ENCODE data around the gene ANKRD12.

- TF ChIP-seq CTCF (IDR thresholded peaks at IDR 0.05) (no peak), POLR2A (IDR thresholded peaks at IDR 0.05) (no peak), EP300 (IDR thresholded peaks at IDR 0.05) (no peak)
Observed at GRCh38 chr18:9239720-9240119, 103.1 kb downstream of the ANKRD12 start.

Data from tibial nerve (tissue), 4 donors.